ENCODE results near the gene MGLL.

The MGLL gene

GRCh38 chr3:127831723-127832172, 9.4 kb upstream of the MGLL start:
- H3K4ac ChIP-seq (ENCODE audit: low read depth, low read length) = no peak overlapping the region
- H3K23ac ChIP-seq (ENCODE audit: low read length) = no peak overlapping the region
- H3K27ac ChIP-seq (ENCODE audit: low read depth, low read length) = no peak overlapping the region
- H3K9me3 ChIP-seq (ENCODE audit: insufficient read depth, low read depth, low read length) = no peaks in the 10 kb centered on the region
- H2BK12ac ChIP-seq (ENCODE audit: low read length) = no peak overlapping the region
- no peak overlapping the region for H3K9ac ChIP-seq (ENCODE audit: low read length)
- no peak overlapping the region for H4K12ac ChIP-seq (ENCODE audit: low read depth, low read length)
- no peaks in the 10 kb centered on the region for H3K79me2 ChIP-seq (ENCODE audit: control insufficient read depth, insufficient read depth, low read length, poor library complexity)
- H3K79me1 ChIP-seq (ENCODE audit: low read length) = no peaks in the 10 kb centered on the region
- no peak overlapping the region for H4K8ac ChIP-seq (ENCODE audit: low read depth, low read length)
- WGBS (ENCODE audit: extremely low coverage, insufficient coverage, insufficient read length) = no CpG with 5 or more reads among the region's 4 CpGs
- no peak overlapping the region for H2BK120ac ChIP-seq (ENCODE audit: insufficient read depth, low read length, poor library complexity)
- DNase-seq = peak; percentile 65 to 83
- H2AFZ ChIP-seq (ENCODE audit: insufficient read depth, low read length, poor library complexity) = no peak overlapping the region
- H3K4me1 ChIP-seq (ENCODE audit: control insufficient read depth in 1 of 2, insufficient read depth in 2 of 2, low read length in 2 of 2) = no peaks in the 10 kb centered on the region
- H3K27me3 ChIP-seq (ENCODE audit: insufficient read depth, low read length) = no peaks in the 10 kb centered on the region
- no peaks in the 10 kb centered on the region for H3K36me3 ChIP-seq (ENCODE audit: control insufficient read depth in 1 of 2, insufficient read depth in 2 of 2, low read length in 2 of 2)
- no peak overlapping the region for H3K4me3 ChIP-seq (ENCODE audit: low read depth, low read length)
- no peak overlapping the region for H2AK5ac ChIP-seq (ENCODE audit: low read length)
- no peak overlapping the region for H3K4me2 ChIP-seq (ENCODE audit: low read length)
- no peak overlapping the region for H2BK5ac ChIP-seq (ENCODE audit: low read depth, low read length, poor library complexity)
- H4K91ac ChIP-seq (ENCODE audit: low read depth, low read length) = no peak overlapping the region
- H3K18ac ChIP-seq (ENCODE audit: low read length) = no peak overlapping the region
- no peak overlapping the region for H3K14ac ChIP-seq (ENCODE audit: low read length)

- Histone ChIP-seq H4K91ac (ENCODE audit: low read depth, low read length) (no peak overlapping the region), H3K79me2 (ENCODE audit: control insufficient read depth, insufficient read depth, low read length, poor library complexity) (no peaks in the 10 kb centered on the region), H3K4me3 (ENCODE audit: low read depth, low read length) (no peak overlapping the region), H3K4me1 (ENCODE audit: control insufficient read depth in 1 of 2, insufficient read depth in 2 of 2, low read length in 2 of 2) (no peaks in the 10 kb centered on the region), H3K36me3 (ENCODE audit: control insufficient read depth in 1 of 2, insufficient read depth in 2 of 2, low read length in 2 of 2) (no peaks in the 10 kb centered on the region), H3K27me3 (ENCODE audit: insufficient read depth, low read length) (no peaks in the 10 kb centered on the region), H3K27ac (ENCODE audit: low read depth, low read length) (no peak overlapping the region), H4K8ac (ENCODE audit: low read depth, low read length) (no peak overlapping the region), H3K9ac (ENCODE audit: low read length) (no peak overlapping the region), H3K14ac (ENCODE audit: low read length) (no peak overlapping the region), H4K12ac (ENCODE audit: low read depth, low read length) (no peak overlapping the region), H3K79me1 (ENCODE audit: low read length) (no peaks in the 10 kb centered on the region), H2AK5ac (ENCODE audit: low read length) (no peak overlapping the region), H2BK120ac (ENCODE audit: insufficient read depth, low read length, poor library complexity) (no peak overlapping the region), H2BK12ac (ENCODE audit: low read length) (no peak overlapping the region), H3K9me3 (ENCODE audit: insufficient read depth, low read depth, low read length) (no peaks in the 10 kb centered on the region), H2BK5ac (ENCODE audit: low read depth, low read length, poor library complexity) (no peak overlapping the region), H2AFZ (ENCODE audit: insufficient read depth, low read length, poor library complexity) (no peak overlapping the region), H3K4ac (ENCODE audit: low read depth, low read length) (no peak overlapping the region), H3K23ac (ENCODE audit: low read length) (no peak overlapping the region), H3K4me2 (ENCODE audit: low read length) (no peak overlapping the region), H3K18ac (ENCODE audit: low read length) (no peak overlapping the region)
- WGBS (ENCODE audit: extremely low coverage, insufficient coverage, insufficient read length) = no CpG with 5 or more reads among the region's 1 CpG
- DNase-seq = no peak
Observed at GRCh38 chr3:127829537-127829936, 7.2 kb upstream of the MGLL start.

DNA sequence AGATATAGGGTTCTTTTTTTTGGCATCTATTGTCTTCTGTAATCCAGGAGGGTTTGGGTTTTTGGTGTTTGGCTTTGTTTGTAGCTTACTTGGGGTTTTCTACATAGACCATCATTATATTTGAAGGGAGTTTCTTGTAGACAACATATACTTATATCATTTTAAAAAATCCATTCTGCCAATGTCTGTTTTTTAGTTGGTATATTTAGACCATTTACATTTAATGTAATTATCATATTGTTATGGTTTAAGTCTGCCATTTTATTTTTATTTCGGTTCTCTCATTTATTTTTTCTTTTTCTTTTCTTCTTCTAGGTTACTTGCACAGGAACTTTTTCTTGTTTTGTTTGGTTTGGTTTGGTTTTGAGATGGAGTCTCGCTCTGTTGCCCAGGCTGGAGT, 5.5 kb upstream of the MGLL start:
- no peak overlapping the region for H2AFZ ChIP-seq (ENCODE audit: insufficient read depth, low read length, poor library complexity)
- WGBS (ENCODE audit: extremely low coverage, insufficient coverage, insufficient read length) = no CpG with 5 or more reads among the region's 2 CpGs
- H2AK5ac ChIP-seq (ENCODE audit: low read length) = no peak overlapping the region

DNA sequence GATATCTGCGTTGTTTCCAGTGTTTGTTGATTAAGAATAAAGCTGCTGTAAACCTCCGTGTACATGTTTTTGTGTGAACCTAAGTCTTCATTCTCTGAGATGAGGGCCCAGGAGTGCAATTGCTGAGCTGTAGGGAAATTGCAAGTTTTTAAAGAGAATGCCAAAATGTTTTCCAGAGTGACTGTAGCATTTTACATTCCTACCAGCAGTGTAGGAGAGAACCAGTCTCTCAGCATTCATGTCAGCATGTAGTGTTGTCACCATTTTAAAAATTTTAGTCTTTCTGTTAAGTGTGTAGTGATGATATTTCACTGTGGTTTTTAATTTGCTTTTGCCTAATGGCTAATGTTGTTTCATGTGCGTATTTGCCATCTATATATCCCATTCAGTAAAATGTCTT, 3.4 kb upstream of the MGLL start:
- Histone ChIP-seq H3K4me2 (ENCODE audit: low read length) (no peak overlapping the region), H4K12ac (ENCODE audit: low read depth, low read length) (no peak overlapping the region), H3K14ac (ENCODE audit: low read length) (no peak overlapping the region), H3K18ac (ENCODE audit: low read length) (no peak overlapping the region), H2AFZ (ENCODE audit: insufficient read depth, low read length, poor library complexity) (no peak overlapping the region), H3K4me3 (ENCODE audit: low read depth, low read length) (no peak overlapping the region), H3K36me3 (ENCODE audit: control insufficient read depth in 1 of 2, insufficient read depth in 2 of 2, low read length in 2 of 2) (no peaks in the 10 kb centered on the region), H3K4ac (ENCODE audit: low read depth, low read length) (no peak overlapping the region), H3K27me3 (ENCODE audit: insufficient read depth, low read length) (peaks cover 6% of the 10 kb centered on the region), H3K23ac (ENCODE audit: low read length) (no peak overlapping the region), H4K8ac (ENCODE audit: low read depth, low read length) (no peak overlapping the region), H2BK12ac (ENCODE audit: low read length) (no peak overlapping the region), H3K4me1 (ENCODE audit: control insufficient read depth in 1 of 2, insufficient read depth in 2 of 2, low read length in 2 of 2) (peaks cover 3 to 11% of the 10 kb centered on the region in 2 experiments), H3K9ac (ENCODE audit: low read length) (no peak overlapping the region), H2BK5ac (ENCODE audit: low read depth, low read length, poor library complexity) (no peak overlapping the region), H3K79me1 (ENCODE audit: low read length) (peaks cover 10% of the 10 kb centered on the region), H4K91ac (ENCODE audit: low read depth, low read length) (no peak overlapping the region), H2BK120ac (ENCODE audit: insufficient read depth, low read length, poor library complexity) (no peak overlapping the region), H3K79me2 (ENCODE audit: control insufficient read depth, insufficient read depth, low read length, poor library complexity) (peaks cover 2% of the 10 kb centered on the region), H3K9me3 (ENCODE audit: insufficient read depth, low read depth, low read length) (peaks cover 5% of the 10 kb centered on the region), H2AK5ac (ENCODE audit: low read length) (no peak overlapping the region), H3K27ac (ENCODE audit: low read depth, low read length) (no peak overlapping the region)
- no CpG with 5 or more reads among the region's 3 CpGs for WGBS (ENCODE audit: extremely low coverage, insufficient coverage, insufficient read length)
- DNase-seq = peak; percentile 60 to 86

More for the DNA sequence above, 5.5 kb upstream of the MGLL start:
- Histone ChIP-seq H2BK120ac (ENCODE audit: insufficient read depth, low read length, poor library complexity) (no peak overlapping the region), H3K14ac (ENCODE audit: low read length) (no peak overlapping the region), H3K79me2 (ENCODE audit: control insufficient read depth, insufficient read depth, low read length, poor library complexity) (peaks cover 1% of the 10 kb centered on the region), H3K4me3 (ENCODE audit: low read depth, low read length) (no peak overlapping the region), H4K12ac (ENCODE audit: low read depth, low read length) (no peak overlapping the region), H4K91ac (ENCODE audit: low read depth, low read length) (no peak overlapping the region), H3K9ac (ENCODE audit: low read length) (no peak overlapping the region), H3K9me3 (ENCODE audit: insufficient read depth, low read depth, low read length) (peaks cover 5% of the 10 kb centered on the region), H3K4ac (ENCODE audit: low read depth, low read length) (no peak overlapping the region), H2BK5ac (ENCODE audit: low read depth, low read length, poor library complexity) (no peak overlapping the region), H3K23ac (ENCODE audit: low read length) (no peak overlapping the region), H3K27ac (ENCODE audit: low read depth, low read length) (no peak overlapping the region), H3K18ac (ENCODE audit: low read length) (no peak overlapping the region), H2BK12ac (ENCODE audit: low read length) (no peak overlapping the region), H3K4me2 (ENCODE audit: low read length) (no peak overlapping the region), H3K4me1 (ENCODE audit: control insufficient read depth in 1 of 2, insufficient read depth in 2 of 2, low read length in 2 of 2) (peaks cover 0 to 4% of the 10 kb centered on the region in 2 experiments), H4K8ac (ENCODE audit: low read depth, low read length) (no peak overlapping the region), H3K79me1 (ENCODE audit: low read length) (peaks cover 4% of the 10 kb centered on the region), H3K27me3 (ENCODE audit: insufficient read depth, low read length) (peaks cover 4% of the 10 kb centered on the region), H3K36me3 (ENCODE audit: control insufficient read depth in 1 of 2, insufficient read depth in 2 of 2, low read length in 2 of 2) (no peaks in the 10 kb centered on the region)
- no peak for DNase-seq

Measured in trophoblast cell (in vitro differentiated cells and primary cell).